CD4-positive, alpha-beta T cell (primary cell): ENCODE data around the gene UBE2E3. TPM values are rescaled to one million over a fixed set of nuclear protein-coding genes. Genes with fewer than 3 reads are reported as not detected.

Experiments used
- ATAC-seq: fragments of 200-7000 bp; cut with Tn5 transposase; one replicate; pipeline ENCODE4 v1.10.0; 2022; ENCODE audit warnings: mild to moderate bottlenecking; ENCODE audit not compliant: poor library complexity
- CTCF ChIA-PET: fragments of 350-600 bp; sonication (Branson Sonifier 250); formaldehyde crosslinking; loops from one replicate; lab custom pipeline; 2021; ENCODE audit warnings: antibody characterized with exemption, inconsistent platforms; lab: Charles Lee
- POLR2A ChIA-PET: fragments of 350-600 bp; sonication (Branson Sonifier 250); formaldehyde crosslinking; loops from one replicate; lab custom pipeline; 2021; ENCODE audit warnings: antibody characterized with exemption, inconsistent platforms; lab: Charles Lee
- DNase-seq, 14 experiments: peaks; one replicate each; pipeline ENCODE4 v3.0.0-alpha.2; 2013 to 2020; ENCODE audit warnings: mixed read lengths in 2 of 14
- H3K27ac ChIP-seq, 2 donors: one replicate each; pipeline versions ENCODE4 v1.5.1 to v1.7.0; 2013; ENCODE audit warnings: low read length in 2 of 2, low read depth in 1 of 2, mild to moderate bottlenecking in 1 of 2
- H3K27me3 ChIP-seq, 2 experiments: 1 replicate in 1 of 2; 2 replicates in 1 of 2; pipeline versions ENCODE4 v1.6.1 to v1.7.0; 2013; ENCODE audit warnings: low read length in 2 of 2, control low read depth in 1 of 2, mild to moderate bottlenecking in 1 of 2, moderate library complexity in 1 of 2; ENCODE audit not compliant: insufficient read depth in 2 of 2, control insufficient read depth in 1 of 2
- H3K36me3 ChIP-seq: one replicate; pipeline ENCODE4 v1.6.1; 2013; ENCODE audit warnings: low read length, control low read depth; ENCODE audit not compliant: insufficient read depth
- H3K4me1 ChIP-seq: one replicate; pipeline ENCODE4 v1.6.1; 2013; ENCODE audit warnings: low read length, control low read depth; ENCODE audit not compliant: insufficient read depth
- H3K4me3 ChIP-seq: one replicate; pipeline ENCODE4 v1.5.1; 2013; ENCODE audit warnings: mild to moderate bottlenecking, low read length, moderate library complexity
- H3K9me3 ChIP-seq, 2 experiments: 1 replicate in 1 of 2; 2 replicates in 1 of 2; pipeline versions ENCODE4 v1.6.1 to v1.7.0; 2013; ENCODE audit warnings: low read length in 2 of 2, mild to moderate bottlenecking in 2 of 2, control low read depth in 1 of 2, moderate library complexity in 1 of 2; ENCODE audit not compliant: control insufficient read depth in 1 of 2, insufficient read depth in 1 of 2
- H3K27ac Mint-ChIP-seq: one replicate; pipeline ENCODE4 v1.8.0; 2020; ENCODE audit warnings: mixed read lengths
- H3K27me3 Mint-ChIP-seq: one replicate; pipeline ENCODE4 v1.8.0; 2021; ENCODE audit warnings: mixed read lengths
- H3K36me3 Mint-ChIP-seq: one replicate; pipeline ENCODE4 v1.8.0; 2021; ENCODE audit warnings: low read depth, mixed read lengths
- H3K4me1 Mint-ChIP-seq: one replicate; pipeline ENCODE4 v1.8.0; 2021; ENCODE audit warnings: low read depth, mixed read lengths
- H3K4me3 Mint-ChIP-seq: one replicate; pipeline ENCODE4 v1.8.0; 2020; ENCODE audit warnings: mild to moderate bottlenecking, mixed read lengths
- H3K9me3 Mint-ChIP-seq: one replicate; pipeline ENCODE4 v1.8.0; 2020; ENCODE audit warnings: mixed read lengths
- intact Hi-C, 2 experiments: fragments of 100-400 bp; cut with DNase I in 1 of 2; cut with micrococcal nuclease in 1 of 2; formaldehyde crosslinking; loops; one replicate each; pipeline versions ENCODE4 v1.15.1 to v1.9.0; 2023 to 2025; cut with DNase I, micrococcal nuclease
- total RNA-seq, 174 experiments: library from RNA in 2 of 174; stranded (reverse) in 2 of 174; gene quantifications; one replicate each; pipeline ENCODE4 v1.2.3 and lab custom pipeline; 2021 to 2026
- TF ChIP-seq, protein P1 (sequence below): fragments of 200-600 bp; IDR thresholded peaks from one replicate; pipeline ENCODE4 v1.8.0; 2022; ENCODE audit warnings: antibody characterized with exemption, mild to moderate bottlenecking

Gene UBE2E3
- total RNA-seq, 2 experiments from 2014 or later = 20.5 TPM

DNA sequence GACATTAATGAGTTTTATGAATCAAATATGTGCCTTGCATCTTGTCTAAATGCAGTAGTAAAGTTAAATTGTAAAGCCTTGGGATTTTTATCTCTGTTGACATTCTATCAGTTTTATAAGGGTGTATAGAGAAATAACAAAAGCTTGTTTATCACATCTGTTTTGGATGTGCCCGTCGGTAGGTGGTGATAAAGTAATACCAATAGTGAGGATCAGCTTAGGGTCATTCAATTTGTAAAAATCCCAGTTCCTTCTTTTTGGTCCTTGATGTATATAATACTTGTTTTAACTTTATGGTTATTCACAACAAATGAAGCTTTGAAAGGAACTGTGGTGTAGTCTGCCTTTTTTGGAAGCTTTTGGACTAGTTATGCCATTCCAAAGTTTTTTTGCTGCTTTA is 12.6 kb downstream of the UBE2E3 start:
- no peaks in the 10 kb centered on the region for H3K27me3 Mint-ChIP-seq
- no peak overlapping the region for H3K27ac ChIP-seq
- H3K36me3 Mint-ChIP-seq = peaks cover 46% of the 10 kb centered on the region
- ATAC-seq = no peak
- H3K4me3 ChIP-seq = no peak overlapping the region
- ChIA-PET POLR2A (interaction anchor here (0.8 to 1.1 kb wide), 3 partner anchors 9 to 13 kb away, joined by 3 read pairs; partner anchors contain the start of gene UBE2E3), CTCF (no interaction called here)
- no peaks in the 10 kb centered on the region for H3K27me3 ChIP-seq
- no peaks in the 10 kb centered on the region for H3K9me3 ChIP-seq
- peaks cover 43% of the 10 kb centered on the region for H3K4me1 Mint-ChIP-seq
- no peak overlapping the region for H3K27ac Mint-ChIP-seq
- no peak overlapping the region for H3K4me3 Mint-ChIP-seq
- H3K36me3 ChIP-seq = peaks cover 5% of the 10 kb centered on the region
- TF ChIP-seq, protein P1, sequence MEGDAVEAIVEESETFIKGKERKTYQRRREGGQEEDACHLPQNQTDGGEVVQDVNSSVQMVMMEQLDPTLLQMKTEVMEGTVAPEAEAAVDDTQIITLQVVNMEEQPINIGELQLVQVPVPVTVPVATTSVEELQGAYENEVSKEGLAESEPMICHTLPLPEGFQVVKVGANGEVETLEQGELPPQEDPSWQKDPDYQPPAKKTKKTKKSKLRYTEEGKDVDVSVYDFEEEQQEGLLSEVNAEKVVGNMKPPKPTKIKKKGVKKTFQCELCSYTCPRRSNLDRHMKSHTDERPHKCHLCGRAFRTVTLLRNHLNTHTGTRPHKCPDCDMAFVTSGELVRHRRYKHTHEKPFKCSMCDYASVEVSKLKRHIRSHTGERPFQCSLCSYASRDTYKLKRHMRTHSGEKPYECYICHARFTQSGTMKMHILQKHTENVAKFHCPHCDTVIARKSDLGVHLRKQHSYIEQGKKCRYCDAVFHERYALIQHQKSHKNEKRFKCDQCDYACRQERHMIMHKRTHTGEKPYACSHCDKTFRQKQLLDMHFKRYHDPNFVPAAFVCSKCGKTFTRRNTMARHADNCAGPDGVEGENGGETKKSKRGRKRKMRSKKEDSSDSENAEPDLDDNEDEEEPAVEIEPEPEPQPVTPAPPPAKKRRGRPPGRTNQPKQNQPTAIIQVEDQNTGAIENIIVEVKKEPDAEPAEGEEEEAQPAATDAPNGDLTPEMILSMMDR = no peak
- no peaks in the 10 kb centered on the region for H3K9me3 Mint-ChIP-seq
- intact Hi-C loops = no loop called here
- H3K4me1 ChIP-seq = no peaks in the 10 kb centered on the region
- no peak for DNase-seq

DNA sequence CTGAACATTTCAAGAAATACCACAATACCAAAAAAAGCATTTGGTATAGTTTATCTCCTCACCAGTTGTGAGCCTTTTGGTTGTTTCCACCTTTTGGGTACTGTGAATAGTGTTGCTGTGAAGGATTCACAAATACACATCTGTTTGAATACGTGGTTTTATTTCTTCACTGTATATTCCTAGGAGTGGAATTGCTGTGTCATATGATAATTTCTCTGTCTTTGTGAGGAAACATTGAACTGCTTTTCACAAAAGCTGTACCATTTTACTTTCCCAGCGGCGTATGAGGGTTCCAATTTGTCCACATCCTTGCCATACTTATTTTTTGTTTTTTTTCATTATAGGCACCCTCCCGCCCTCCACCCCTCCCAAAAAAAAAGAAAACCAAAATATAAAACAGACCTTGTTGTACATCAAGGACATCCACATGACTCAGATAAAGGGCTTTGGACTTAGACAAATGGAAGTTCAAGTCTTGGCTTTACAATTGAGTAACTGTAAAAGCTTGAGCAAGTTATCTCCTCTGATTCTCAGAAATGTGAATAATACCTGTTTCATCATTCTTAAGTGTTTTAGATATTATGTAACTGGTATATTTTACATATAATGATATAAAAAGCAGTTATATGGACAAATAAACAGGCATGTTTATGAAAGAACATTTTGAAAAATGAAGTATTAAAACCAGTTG is 19.0 kb downstream of the UBE2E3 start:
- Mint-ChIP-seq H3K4me1 (peaks cover 52% of the 10 kb centered on the region), H3K9me3 (no peaks in the 10 kb centered on the region), H3K4me3 (no peak overlapping the region), H3K27ac (no peak overlapping the region), H3K36me3 (peaks cover 17% of the 10 kb centered on the region), H3K27me3 (no peaks in the 10 kb centered on the region)
- ChIA-PET POLR2A (no interaction called here), CTCF (no interaction called here)
- H3K36me3 ChIP-seq = no peaks in the 10 kb centered on the region
- intact Hi-C loops = no loop called here
- no peak overlapping the region for H3K27ac ChIP-seq
- ATAC-seq = no peak
- no peaks in the 10 kb centered on the region for H3K9me3 ChIP-seq
- TF ChIP-seq, protein P1 = no peak
- H3K4me1 ChIP-seq = no peaks in the 10 kb centered on the region
- H3K4me3 ChIP-seq = no peak overlapping the region
- no peak for DNase-seq
- no peaks in the 10 kb centered on the region for H3K27me3 ChIP-seq

DNA sequence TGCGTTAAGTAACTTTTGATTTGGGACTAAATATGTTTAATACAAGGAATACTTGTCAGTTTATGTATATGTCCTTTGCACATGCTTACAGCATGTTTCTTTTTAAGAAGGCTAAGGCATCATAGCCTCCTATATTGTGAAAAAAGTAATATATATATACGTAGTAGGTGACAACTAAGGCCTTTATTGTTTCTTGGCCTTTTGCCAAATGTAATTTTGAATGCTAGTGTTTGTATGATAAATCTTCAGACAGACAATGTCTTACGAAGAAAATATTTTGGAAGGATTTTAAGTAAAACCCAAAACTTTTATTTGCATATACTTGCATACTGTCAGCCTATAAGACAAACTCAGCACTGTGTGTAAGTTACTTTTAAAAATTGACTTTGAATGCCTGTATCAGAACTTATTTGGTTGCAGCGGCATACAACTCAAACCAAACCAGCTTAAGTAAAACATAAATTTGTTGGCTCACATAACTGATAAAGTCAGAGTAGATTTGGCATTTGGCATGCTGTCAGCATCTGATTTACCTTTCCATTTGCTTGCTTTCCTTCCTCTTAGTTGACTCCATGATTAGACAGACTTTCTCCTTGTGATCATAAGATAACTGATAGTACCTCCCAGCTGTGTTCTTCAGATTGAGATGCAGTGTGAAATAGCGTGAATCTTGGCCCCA is 24.4 kb downstream of the UBE2E3 start:
- Mint-ChIP-seq H3K9me3 (no peaks in the 10 kb centered on the region), H3K27me3 (no peaks in the 10 kb centered on the region), H3K36me3 (no peaks in the 10 kb centered on the region), H3K27ac (no peak overlapping the region), H3K4me3 (no peak overlapping the region), H3K4me1 (peaks cover 47% of the 10 kb centered on the region)
- Histone ChIP-seq H3K4me3 (no peak overlapping the region), H3K9me3 (no peaks in the 10 kb centered on the region), H3K27ac (no peak overlapping the region), H3K27me3 (no peaks in the 10 kb centered on the region), H3K4me1 (no peaks in the 10 kb centered on the region), H3K36me3 (no peaks in the 10 kb centered on the region)
- ATAC-seq (no peak), DNase-seq (no peak)
- ChIA-PET POLR2A (no interaction called here), CTCF (no interaction called here)
- intact Hi-C loops = no loop called here
- TF ChIP-seq, protein P1 = no peak
